GM12892 (cell line): ENCODE data around the gene FANCG.

Experiments used
- DNase-seq: peaks from one replicate; pipeline ENCODE4 v3.0.0; 2011; ENCODE audit not compliant: insufficient read length
- FAIRE-seq: peaks from 2 replicates; lab custom pipeline; 2011; peaks lifted over from hg19 to GRCh38; lab: Jason Lieb, UNC
- POLR2A ChIP-seq: IDR thresholded peaks from 2 replicates; pipeline ENCODE4 v1.6.1; 2011; ENCODE audit warnings: low read depth, low read length, control low read depth
- POLR2AphosphoS5 ChIP-seq: IDR thresholded peaks from 2 replicates; pipeline ENCODE4 v1.6.1; 2011; ENCODE audit warnings: low read depth, low read length, control low read depth
- TAF1 ChIP-seq: IDR thresholded peaks from 2 replicates; pipeline ENCODE4 v1.6.1; 2011; ENCODE audit warnings: low read depth, mild to moderate bottlenecking, control low read depth, low read length, borderline replicate concordance

Gene FANCG

DNA sequence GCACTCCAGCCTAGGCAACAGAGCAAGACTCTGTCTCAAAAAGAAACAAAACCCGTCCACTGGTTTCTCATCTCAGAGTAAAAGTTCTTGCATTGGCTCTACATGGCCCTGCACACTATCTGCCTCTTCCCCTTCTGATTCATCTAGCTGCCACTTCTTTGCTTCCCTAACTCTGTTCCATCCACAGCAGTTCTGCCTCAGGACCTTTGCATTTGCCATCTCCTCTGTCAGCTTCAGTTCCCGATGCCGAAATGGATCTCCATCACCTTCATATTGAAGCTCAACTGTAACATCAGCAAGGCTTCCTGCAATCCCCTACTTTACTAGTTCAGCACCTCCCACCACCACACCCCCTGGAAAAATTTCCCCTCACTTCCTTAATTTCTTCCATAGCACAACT lies 17.8 kb upstream of the FANCG start:
- FAIRE-seq (no peak), DNase-seq (no peak)
- TF ChIP-seq POLR2A (no peak), TAF1 (no peak)

GRCh38 chr9:35096035-35096849 lies 16.5 kb upstream of the FANCG start, which contains the start of gene PIGO:
PIGO (minus strand) TSS chr9:35096591; CDS start chr9:35095565, 1,026 bp downstream.
- FAIRE-seq = peak; percentile 97
- TF ChIP-seq TAF1 (no peak), POLR2AphosphoS5 (peak; percentile 94), POLR2A (peak; percentile 91)
- DNase-seq = peak; percentile 89

DNA sequence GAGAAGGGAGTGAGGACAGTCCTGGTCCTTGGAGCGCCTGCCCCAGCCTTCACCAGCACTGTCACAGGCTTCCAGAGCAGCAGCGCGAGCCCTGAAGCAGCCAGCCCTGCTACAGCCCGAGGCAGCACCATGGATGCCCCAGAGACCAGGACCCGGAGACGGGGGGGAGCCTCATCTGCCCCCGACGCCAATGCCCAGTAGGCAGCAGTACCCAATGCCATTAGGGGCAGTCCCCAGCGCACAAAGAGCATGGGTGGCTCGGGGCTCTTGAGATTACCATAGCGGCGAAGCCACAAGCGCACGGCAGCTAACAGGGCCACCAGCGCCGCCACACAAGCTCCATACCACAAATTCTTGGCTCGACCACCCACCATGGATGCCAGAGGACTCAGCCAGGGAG lies 11.8 kb upstream of the FANCG start:
- DNase-seq (no peak), FAIRE-seq (no peak)
- no peak for TF ChIP-seq POLR2AphosphoS5
- no peak for TF ChIP-seq TAF1
- TF ChIP-seq POLR2A = no peak

DNA sequence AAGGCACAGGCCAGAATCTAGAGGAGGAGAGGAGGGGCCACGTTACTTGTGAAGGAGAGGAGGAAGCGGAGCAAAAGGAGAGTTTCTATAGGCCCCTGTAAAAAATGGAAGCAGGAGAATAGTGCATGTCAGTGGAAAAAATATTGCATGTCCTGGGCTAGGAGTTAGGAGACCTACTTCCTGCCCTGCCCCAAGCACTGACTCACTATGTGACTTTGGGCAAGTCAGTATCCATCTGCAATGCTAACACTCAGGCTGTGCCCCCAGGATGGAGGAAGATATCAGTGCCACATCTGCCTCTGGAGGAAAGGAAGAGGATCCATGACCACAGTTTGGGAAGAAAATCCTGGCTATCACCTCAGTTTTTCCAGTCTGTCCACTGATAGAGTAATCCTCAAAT lies 9.7 kb upstream of the FANCG start:
- DNase-seq (no peak), FAIRE-seq (no peak)
- TF ChIP-seq TAF1 (no peak), POLR2A (no peak), POLR2AphosphoS5 (no peak)

DNA sequence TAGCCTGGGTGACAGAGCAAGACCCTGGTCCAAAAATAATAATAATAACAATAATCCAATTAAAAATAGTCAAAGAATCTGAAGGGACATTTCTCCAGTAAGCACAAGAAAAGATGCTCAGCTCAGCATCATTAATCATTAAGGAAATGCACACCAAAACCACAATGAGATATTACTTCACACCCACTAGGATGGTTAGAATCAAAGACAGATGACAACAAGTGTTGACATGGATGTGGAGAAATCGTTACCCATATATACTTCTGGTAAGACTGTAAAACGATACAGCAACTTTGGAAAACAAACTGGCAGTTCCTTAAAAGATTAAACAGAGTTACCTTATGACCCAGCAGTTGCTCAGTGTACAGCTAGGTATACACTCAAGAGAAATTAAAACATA lies 5.3 kb upstream of the FANCG start:
- TF ChIP-seq TAF1 = no peak
- no peak for TF ChIP-seq POLR2AphosphoS5
- TF ChIP-seq POLR2A = no peak
- DNase-seq (no peak), FAIRE-seq (no peak)

GRCh38 chr9:35079041-35079425 lies 709 bp downstream of the FANCG start:
- peak; percentile 42 for FAIRE-seq
- DNase-seq = no peak
- TF ChIP-seq POLR2AphosphoS5 (no peak), POLR2A (no peak), TAF1 (no peak)

DNA sequence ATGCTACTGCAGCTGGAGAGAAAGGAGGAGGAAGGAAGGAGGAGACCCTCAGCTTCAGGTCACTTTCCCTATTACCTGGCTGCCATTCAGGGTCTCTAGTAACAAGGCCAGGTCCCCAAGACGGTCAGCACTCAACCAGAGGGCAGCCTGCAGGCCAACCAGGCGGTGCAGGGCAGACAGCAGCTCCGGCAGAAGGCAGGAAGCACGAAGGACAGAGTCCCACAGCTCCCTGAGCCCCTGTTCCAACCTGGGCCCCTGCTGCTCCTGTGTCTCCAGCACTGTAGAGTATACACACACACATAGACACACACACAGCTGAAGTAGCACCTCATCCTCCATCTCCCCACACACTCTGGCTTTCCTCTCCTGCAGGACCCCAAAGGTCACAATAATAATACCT lies 1.7 kb downstream of the FANCG start:
- TF ChIP-seq POLR2A (no peak), POLR2AphosphoS5 (no peak), TAF1 (no peak)
- DNase-seq (no peak), FAIRE-seq (no peak)

- FAIRE-seq = no peak
- no peak for TF ChIP-seq TAF1
- TF ChIP-seq POLR2A = no peak
- no peak for TF ChIP-seq POLR2AphosphoS5
- no peak for DNase-seq
Measured at GRCh38 chr9:35076848-35077247, 2.9 kb downstream of the FANCG start.

- DNase-seq (no peak), FAIRE-seq (no peak)
- TF ChIP-seq TAF1 (no peak), POLR2AphosphoS5 (no peak), POLR2A (no peak)
Measured at GRCh38 chr9:35075358-35075757, 4.4 kb downstream of the FANCG start.

- TF ChIP-seq POLR2A (no peak), TAF1 (no peak), POLR2AphosphoS5 (no peak)
- no peak for FAIRE-seq
- no peak for DNase-seq
Measured at GRCh38 chr9:35074791-35075190, 5.0 kb downstream of the FANCG start.

DNA sequence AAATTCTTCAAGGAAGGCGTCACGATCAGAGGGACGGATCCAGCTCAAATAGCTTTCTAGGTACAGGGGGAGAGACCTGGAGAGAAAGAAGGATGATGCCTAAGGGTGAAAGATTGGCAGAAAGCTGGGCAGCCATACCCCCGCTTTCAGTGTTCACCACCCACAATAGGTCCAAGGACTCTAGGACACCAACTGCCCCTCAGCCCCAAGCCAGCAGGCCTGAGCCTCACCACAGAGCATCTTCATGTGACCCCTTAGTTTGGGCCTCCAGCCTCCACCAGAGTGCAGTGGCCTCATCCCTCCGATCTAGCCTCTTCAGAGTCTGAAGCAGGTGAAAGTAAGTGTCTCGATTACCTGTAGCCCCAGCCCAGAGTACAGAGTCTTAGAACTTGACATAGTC lies 5.6 kb downstream of the FANCG start:
- DNase-seq = no peak
- FAIRE-seq = no peak
- no peak for TF ChIP-seq POLR2AphosphoS5
- TF ChIP-seq POLR2A = no peak
- no peak for TF ChIP-seq TAF1

DNA sequence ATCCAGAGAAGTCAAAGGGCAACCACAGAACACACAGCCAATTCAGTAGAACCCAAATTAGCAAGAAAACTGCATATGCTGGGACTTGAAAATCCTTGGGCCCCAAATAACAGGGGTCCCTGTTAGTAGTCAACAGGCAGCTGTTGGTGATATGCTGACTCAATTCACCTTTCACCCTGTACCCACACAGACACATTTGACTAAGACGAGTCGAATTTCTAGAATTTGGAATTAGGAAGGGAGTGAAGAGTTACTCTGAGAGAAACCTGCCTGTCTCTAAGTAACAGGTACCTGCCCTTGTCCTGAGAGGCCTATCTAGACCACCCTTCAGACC lies 6.5 kb downstream of the FANCG start:
- TF ChIP-seq POLR2A (no peak), TAF1 (no peak), POLR2AphosphoS5 (no peak)
- DNase-seq (no peak), FAIRE-seq (no peak)
